ENCODE data around the gene VARS1. TPM values are rescaled to one million over a fixed set of nuclear protein-coding genes. Genes with fewer than 3 reads are reported as not detected.
A peak's percentile ranks its signal among the peaks of the same experiment; 100 is the strongest.

Gene VARS1
- total and polyA plus RNA-seq, 10 donors: 31.1 to 97.3 (median 49.4) TPM

DNA sequence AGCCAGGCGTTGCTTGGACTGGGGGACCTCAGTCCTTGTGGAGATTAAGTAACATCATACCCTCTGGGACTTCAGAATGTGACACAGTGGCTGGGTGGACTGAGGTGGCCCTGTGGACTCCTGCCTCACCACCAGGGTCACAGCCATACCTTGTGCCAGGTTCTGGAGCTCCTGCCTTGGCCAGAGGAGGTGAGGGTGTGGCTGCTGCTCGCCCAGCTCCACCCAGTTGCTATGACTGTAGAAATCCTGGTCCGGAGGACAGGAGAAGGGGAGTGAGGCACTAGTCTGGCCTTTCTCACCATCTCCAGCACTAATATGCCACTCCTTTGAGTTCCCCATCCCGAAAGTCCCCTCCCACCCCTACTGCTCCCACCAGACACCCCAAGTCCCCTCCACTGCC lies 20.4 kb downstream of the VARS1 start:
- intact Hi-C loops (cut with DNase I; ENCODE audit: low total_unique reads): no loop called here
- no peaks in the 10 kb centered on the region for H3K27me3 ChIP-seq (replicated peaks in 1 of 7)
- H3K36me3 ChIP-seq: peaks cover 0 to 27% (median 21%) of the 10 kb centered on the region in 6 donors
- DNase-seq: no peak
- H3K4me1 ChIP-seq: peaks cover 9 to 58% (median 30%) of the 10 kb centered on the region in 6 donors
- TF ChIP-seq POLR2A (IDR thresholded peaks at IDR 0.05) (no peak), POLR2AphosphoS5 (IDR thresholded peaks at IDR 0.05) (no peak)
- TF ChIP-seq, protein P1, sequence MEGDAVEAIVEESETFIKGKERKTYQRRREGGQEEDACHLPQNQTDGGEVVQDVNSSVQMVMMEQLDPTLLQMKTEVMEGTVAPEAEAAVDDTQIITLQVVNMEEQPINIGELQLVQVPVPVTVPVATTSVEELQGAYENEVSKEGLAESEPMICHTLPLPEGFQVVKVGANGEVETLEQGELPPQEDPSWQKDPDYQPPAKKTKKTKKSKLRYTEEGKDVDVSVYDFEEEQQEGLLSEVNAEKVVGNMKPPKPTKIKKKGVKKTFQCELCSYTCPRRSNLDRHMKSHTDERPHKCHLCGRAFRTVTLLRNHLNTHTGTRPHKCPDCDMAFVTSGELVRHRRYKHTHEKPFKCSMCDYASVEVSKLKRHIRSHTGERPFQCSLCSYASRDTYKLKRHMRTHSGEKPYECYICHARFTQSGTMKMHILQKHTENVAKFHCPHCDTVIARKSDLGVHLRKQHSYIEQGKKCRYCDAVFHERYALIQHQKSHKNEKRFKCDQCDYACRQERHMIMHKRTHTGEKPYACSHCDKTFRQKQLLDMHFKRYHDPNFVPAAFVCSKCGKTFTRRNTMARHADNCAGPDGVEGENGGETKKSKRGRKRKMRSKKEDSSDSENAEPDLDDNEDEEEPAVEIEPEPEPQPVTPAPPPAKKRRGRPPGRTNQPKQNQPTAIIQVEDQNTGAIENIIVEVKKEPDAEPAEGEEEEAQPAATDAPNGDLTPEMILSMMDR (IDR thresholded peaks at IDR 0.05 in 8 of 11, conservative IDR thresholded peaks at IDR 0.05 in 3 of 11): no peak
- H3K27ac ChIP-seq: no peak overlapping the region
- H3K4me3 ChIP-seq: no peak overlapping the region
- WGBS, 5 donors: 79 to 91% (median 87%) methylated on average over 3 to 4 of the region's 4 CpGs
- no peaks in the 10 kb centered on the region for H3K9me3 ChIP-seq

DNA sequence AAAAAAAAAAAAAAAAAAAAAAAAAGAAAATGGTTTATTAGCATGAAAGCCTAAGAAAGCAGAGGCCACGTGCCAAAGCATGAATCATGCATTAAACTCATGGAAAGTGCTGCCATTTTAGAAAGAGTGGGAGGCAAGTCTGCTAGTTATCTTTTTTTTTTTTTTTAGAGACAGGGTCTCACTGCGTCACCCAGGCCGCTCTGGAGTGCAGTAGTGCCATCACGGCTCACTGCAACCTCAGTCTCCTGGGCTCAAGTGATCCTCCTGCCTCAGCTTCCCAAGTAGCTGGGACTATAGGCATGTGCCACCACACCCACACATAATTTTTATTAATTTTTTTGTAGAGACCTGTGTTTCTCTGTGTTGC lies 23.6 kb downstream of the VARS1 start:
- H3K27me3 ChIP-seq (replicated peaks in 1 of 7): no peaks in the 10 kb centered on the region
- intact Hi-C loops (cut with DNase I; ENCODE audit: low total_unique reads): no loop called here
- DNase-seq: peak; percentile 46
- WGBS, 5 donors: 70 to 81% (median 79%) methylated on average over 4 of the region's 4 CpGs
- TF ChIP-seq, protein P1 (IDR thresholded peaks at IDR 0.05 in 8 of 11, conservative IDR thresholded peaks at IDR 0.05 in 3 of 11): no peak
- no peak for TF ChIP-seq POLR2AphosphoS5 (IDR thresholded peaks at IDR 0.05)
- no peaks in the 10 kb centered on the region for H3K9me3 ChIP-seq
- H3K4me3 ChIP-seq: no peak overlapping the region
- peak overlapping the region in 1 of 8 donors; percentile 8 for H3K27ac ChIP-seq
- peaks cover 6 to 75% (median 37%) of the 10 kb centered on the region in 6 donors for H3K4me1 ChIP-seq
- H3K36me3 ChIP-seq: no peaks in the 10 kb centered on the region

DNA sequence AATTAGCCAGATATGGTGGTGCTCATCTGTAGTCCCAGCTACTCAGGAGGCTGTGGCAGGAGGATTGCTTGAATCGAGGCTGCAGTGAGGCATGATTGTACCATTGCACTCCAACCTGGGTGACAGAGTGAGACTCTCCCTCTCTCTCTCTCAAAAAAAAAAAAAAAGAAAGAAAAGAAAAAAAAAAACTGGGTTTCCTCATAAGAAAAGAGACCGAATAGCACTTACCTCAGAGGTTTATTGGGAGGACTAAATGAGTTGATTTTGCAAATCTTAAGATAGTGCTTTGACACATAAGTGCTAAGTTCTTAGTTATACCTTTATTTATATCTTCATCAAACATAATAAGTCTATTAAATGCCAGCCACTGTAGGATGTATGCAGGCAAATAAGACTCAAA lies 24.7 kb downstream of the VARS1 start:
- intact Hi-C loops (cut with DNase I; ENCODE audit: low total_unique reads): no loop called here
- TF ChIP-seq, protein P1 (IDR thresholded peaks at IDR 0.05 in 8 of 11, conservative IDR thresholded peaks at IDR 0.05 in 3 of 11): no peak
- TF ChIP-seq POLR2AphosphoS5 (IDR thresholded peaks at IDR 0.05) (no peak), POLR2A (IDR thresholded peaks at IDR 0.05) (no peak)
- no peak for DNase-seq
- Histone ChIP-seq H3K4me3 (no peak overlapping the region), H3K36me3 (no peaks in the 10 kb centered on the region), H3K27me3 (replicated peaks in 1 of 7) (no peaks in the 10 kb centered on the region), H3K9me3 (no peaks in the 10 kb centered on the region), H3K27ac (no peak overlapping the region), H3K4me1 (peaks cover 0 to 64% (median 33%) of the 10 kb centered on the region in 6 donors)
- 83 to 87% (median 85%) methylated on average over 2 of the region's 2 CpGs for WGBS, 5 donors

DNA sequence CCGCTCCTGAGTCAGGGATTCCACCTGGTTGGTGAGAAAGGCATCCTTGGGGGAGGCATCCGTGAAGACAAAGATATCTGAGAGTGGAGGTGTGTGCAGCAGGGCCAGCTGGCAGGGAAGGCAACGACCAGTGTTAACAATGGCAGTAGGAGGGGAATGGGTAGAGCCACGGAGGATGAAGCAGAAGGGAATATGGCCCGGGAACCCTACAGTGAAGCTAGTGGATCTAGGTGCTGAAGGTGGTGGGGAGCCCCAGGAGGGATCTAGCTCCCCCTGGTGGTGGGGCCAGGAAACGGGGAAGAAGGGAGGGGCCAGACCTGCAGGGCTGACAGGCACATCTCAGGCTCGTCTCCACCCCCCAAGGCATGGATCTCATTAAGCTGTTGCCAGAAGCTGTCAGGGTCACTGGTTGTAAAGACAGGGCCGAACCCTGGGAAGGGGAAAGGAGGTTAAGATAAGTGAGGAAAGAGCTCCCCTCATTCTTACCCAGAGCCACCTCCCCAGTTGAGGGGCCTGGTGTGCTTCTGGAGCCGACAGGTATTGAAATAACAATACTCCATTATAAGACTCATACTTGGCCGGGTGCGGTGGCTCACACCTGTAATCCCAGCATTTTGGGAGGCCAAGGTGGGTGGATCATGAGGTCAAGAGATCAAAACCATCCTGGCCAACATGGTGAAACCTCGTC lies 25.7 kb downstream of the VARS1 start:
- intact Hi-C loops (cut with DNase I; ENCODE audit: low total_unique reads): no loop called here
- DNase-seq: peak; percentile 96
- Histone ChIP-seq H3K36me3 (no peaks in the 10 kb centered on the region), H3K4me1 (peaks cover 0 to 57% (median 33%) of the 10 kb centered on the region in 6 donors), H3K9me3 (no peaks in the 10 kb centered on the region), H3K27me3 (replicated peaks in 1 of 7) (no peaks in the 10 kb centered on the region), H3K4me3 (no peak overlapping the region), H3K27ac (peak overlapping the region in 3 of 8 donors; percentile 26 to 66 (median 51))
- 57 to 67% (median 61%) methylated on average over 12 of the region's 12 CpGs for WGBS, 5 donors
- TF ChIP-seq, protein P1 (IDR thresholded peaks at IDR 0.05 in 8 of 11, conservative IDR thresholded peaks at IDR 0.05 in 3 of 11): peak; percentile 66 to 96 (median 86)
- TF ChIP-seq POLR2A (IDR thresholded peaks at IDR 0.05) (no peak), POLR2AphosphoS5 (IDR thresholded peaks at IDR 0.05) (peak; percentile 17 to 68 (median 55))
